SK-N-SH (cell line): ENCODE data around the gene STAC. TPM values are rescaled to one million over a fixed set of nuclear protein-coding genes. Genes with fewer than 3 reads are reported as not detected.
A peak's percentile ranks its signal among the peaks of the same experiment; 100 is the strongest.

ENCODE experiments used
- CTCF ChIA-PET: fragments of 300-600, 350-600 bp; formaldehyde crosslinking; extraction: SDS; loops from one replicate; lab custom pipeline; 2021; lab: Yijun Ruan, JAX
- POLR2A ChIA-PET: fragments of 350-600 bp; sonication (Branson Sonifier 250); formaldehyde crosslinking; extraction: SDS; loops from one replicate; lab custom pipeline; 2020; ENCODE audit warnings: antibody characterized with exemption, inconsistent platforms; lab: Yijun Ruan, JAX
- DNase-seq: peaks from one replicate; pipeline ENCODE4 v3.0.0; 2012
- H2AFZ ChIP-seq: fragments of 200-600 bp; sonication (generic); 2 replicates; pipeline ENCODE4 v1.8.1; 2016; ENCODE audit warnings: antibody characterized with exemption, mild to moderate bottlenecking, low read depth
- H3F3A ChIP-seq: fragments of 200-600 bp; sonication (generic); replicated peaks from 2 replicates; pipeline ENCODE3; 2016; ENCODE audit warnings: antibody characterized with exemption, mild to moderate bottlenecking; ENCODE audit not compliant: insufficient read depth
- H3K27ac ChIP-seq, 2 experiments: fragments of 200-500 bp in 1 of 2; fragments of 200-600 bp in 1 of 2; sonication (Bioruptor generic) in 1 of 2; sonication (generic), shearing (Covaris generic) in 1 of 2; 2 replicates each; pipeline versions ENCODE4 v1.5.1 to v1.6.1; 2014 to 2016; ENCODE audit warnings: low read depth in 2 of 2, inconsistent platforms in 1 of 2, low read length in 1 of 2, mild to moderate bottlenecking in 1 of 2, mixed read lengths in 1 of 2
- H3K27me3 ChIP-seq: fragments of 200-600 bp; sonication (generic), shearing (Covaris generic); 2 replicates; pipeline ENCODE4 v1.6.1; 2016; ENCODE audit warnings: mixed run types; ENCODE audit not compliant: insufficient read depth
- H3K36me3 ChIP-seq, 2 experiments: fragments of 200-500 bp in 1 of 2; fragments of 200-600 bp in 1 of 2; sonication (Bioruptor generic) in 1 of 2; sonication (generic) in 1 of 2; replicated peaks in 1 of 2; 2 replicates each; pipeline versions ENCODE3 to v1.5.1; 2014 to 2016; ENCODE audit warnings: low read length in 1 of 2, mild to moderate bottlenecking in 1 of 2; ENCODE audit not compliant: insufficient read depth in 2 of 2, control insufficient read depth in 1 of 2
- H3K4me1 ChIP-seq, 2 experiments: fragments of 200-500 bp in 1 of 2; fragments of 200-600 bp in 1 of 2; sonication (Bioruptor generic) in 1 of 2; sonication (generic), shearing (Covaris generic) in 1 of 2; 2 replicates each; pipeline versions ENCODE4 v1.5.1 to v1.6.1; 2014 to 2016; ENCODE audit warnings: low read depth in 1 of 2, low read length in 1 of 2, mixed run types in 1 of 2; ENCODE audit not compliant: insufficient read depth in 2 of 2, control insufficient read depth in 1 of 2
- H3K4me2 ChIP-seq: fragments of 200-600 bp; sonication (generic), shearing (Covaris generic); 2 replicates; pipeline ENCODE4 v1.6.1; 2017; ENCODE audit warnings: mixed run types
- H3K4me3 ChIP-seq, 2 experiments: fragments of 200-500 bp in 1 of 2; fragments of 200-600 bp in 1 of 2; sonication (Bioruptor generic) in 1 of 2; sonication (generic), shearing (Covaris generic) in 1 of 2; 2 replicates each; pipeline versions ENCODE4 v1.5.1 to v1.8.1; 2014 to 2016; ENCODE audit warnings: low read depth in 2 of 2, inconsistent platforms in 1 of 2, low read length in 1 of 2, mild to moderate bottlenecking in 1 of 2, mixed read lengths in 1 of 2, moderate library complexity in 1 of 2
- H3K79me2 ChIP-seq: fragments of 200-600 bp; sonication (generic); 2 replicates; pipeline ENCODE4 v1.8.1; 2017; ENCODE audit warnings: mild to moderate bottlenecking; ENCODE audit not compliant: insufficient read depth
- H3K9ac ChIP-seq: fragments of 200-600 bp; sonication (generic); 2 replicates; pipeline ENCODE4 v1.6.1; 2017; ENCODE audit warnings: mixed run types
- H3K9me2 ChIP-seq: fragments of 200-600 bp; sonication (generic); 2 replicates; pipeline ENCODE4 v1.6.1; 2017; ENCODE audit warnings: mixed run types
- H3K9me3 ChIP-seq: fragments of 200-600 bp; sonication (generic); 2 replicates; pipeline ENCODE4 v1.6.1; 2017; ENCODE audit warnings: mixed run types, mild to moderate bottlenecking, moderate library complexity
- H4K20me1 ChIP-seq: fragments of 200-600 bp; sonication (generic); 2 replicates; pipeline ENCODE4 v1.6.1; 2017; ENCODE audit warnings: mild to moderate bottlenecking, mixed run types; ENCODE audit not compliant: insufficient read depth
- CHD2 ChIP-seq: fragments of 150-350 bp; IDR thresholded peaks from 2 replicates; pipeline ENCODE4 v1.6.1; 2018; ENCODE audit warnings: low read length; ENCODE audit not compliant: partially characterized antibody
- ELF1 ChIP-seq: IDR thresholded peaks from 2 replicates; pipeline ENCODE4 v1.4.0; 2012
- FOSL2 ChIP-seq: IDR thresholded peaks from 2 replicates; pipeline ENCODE4 v1.4.0; 2012; ENCODE audit warnings: low read depth, mild to moderate bottlenecking, moderate library complexity, borderline replicate concordance
- FOXJ3 ChIP-seq: sonication (generic); formaldehyde crosslinking; IDR thresholded peaks from 2 replicates; pipeline ENCODE4 v1.5.1; 2020; ENCODE audit warnings: mild to moderate bottlenecking, missing genetic modification reagents
- GABPA ChIP-seq: IDR thresholded peaks from 2 replicates; pipeline ENCODE4 v1.4.0; 2012; ENCODE audit warnings: low read depth, mild to moderate bottlenecking
- JUND ChIP-seq: IDR thresholded peaks from 2 replicates; pipeline ENCODE4 v1.4.0; 2012
- MEF2A ChIP-seq: IDR thresholded peaks from 2 replicates; pipeline ENCODE4 v1.4.0; 2012; ENCODE audit warnings: low read depth, borderline replicate concordance
- NFIC ChIP-seq: IDR thresholded peaks from 2 replicates; pipeline ENCODE4 v1.4.0; 2012; ENCODE audit warnings: borderline replicate concordance
- RCOR1 ChIP-seq: fragments of 150-350 bp; IDR thresholded peaks from 2 replicates; pipeline ENCODE4 v1.6.1; 2017; ENCODE audit warnings: antibody characterized with exemption, low read length
- RFX5 ChIP-seq: IDR thresholded peaks from 2 replicates; pipeline ENCODE4 v1.6.1; 2012; ENCODE audit warnings: mild to moderate bottlenecking, improper control_type of control experiment, low read length
- RXRA ChIP-seq: IDR thresholded peaks from 2 replicates; pipeline ENCODE4 v1.4.0; 2012; ENCODE audit warnings: low read depth, mild to moderate bottlenecking, borderline replicate concordance
- SIN3A ChIP-seq: IDR thresholded peaks from 2 replicates; pipeline ENCODE4 v1.6.1; 2012; ENCODE audit warnings: low read depth, mild to moderate bottlenecking, low read length, moderate library complexity, borderline replicate concordance
- SMC3 ChIP-seq: IDR thresholded peaks from 2 replicates; pipeline ENCODE4 v1.6.1; 2012; ENCODE audit warnings: low read depth, low read length, improper control_type of control experiment
- TCF12 ChIP-seq: IDR thresholded peaks from 2 replicates; pipeline ENCODE4 v1.4.0; 2012
- TEAD4 ChIP-seq: IDR thresholded peaks from 2 replicates; pipeline ENCODE4 v1.4.0; 2012; ENCODE audit warnings: mild to moderate bottlenecking, borderline replicate concordance; ENCODE audit not compliant: insufficient read depth
- USF1 ChIP-seq: IDR thresholded peaks from 2 replicates; pipeline ENCODE4 v1.4.0; 2012; ENCODE audit warnings: low read depth, borderline replicate concordance
- USF2 ChIP-seq: fragments of 150-350 bp; IDR thresholded peaks from 2 replicates; pipeline ENCODE4 v1.6.1; 2017; ENCODE audit warnings: antibody characterized with exemption, low read length, low read depth, borderline replicate concordance
- YY1 ChIP-seq: IDR thresholded peaks from 2 replicates; pipeline ENCODE4 v1.4.0; 2012; ENCODE audit warnings: low read depth, mild to moderate bottlenecking
- WGBS: methylation state at CpG from one replicate; pipeline ENCODE4 v1.1.6; 2017; ENCODE audit warnings: low lambda C conversion rate; 5-methylcytosine and 5-hydroxymethylcytosine counted together
- polyA plus RNA-seq, 3 experiments: library from polyadenylated mRNA; depleted of rRNA; stranded (reverse); fragments of >200 nt; gene quantifications; 2 replicates each; pipeline ENCODE4 v1.2.3, GENCODE V29; 2012

STAC gene
- polyA plus RNA-seq, 1 of the 3 experiments (the other 2 are of a cell fraction), result 25.0 TPM

GRCh38 chr3:36542186-36542585, 161.9 kb downstream of the STAC start:
- Histone ChIP-seq H3K4me1 (peaks cover 0 to 3% of the 10 kb centered on the region in 2 experiments; a peak in 3 of 4 replicates), H2AFZ (no peak overlapping the region), H4K20me1 (no peaks in the 10 kb centered on the region), H3K79me2 (no peaks in the 10 kb centered on the region), H3K9me2 (no peaks in the 10 kb centered on the region)
- no peak for DNase-seq
- WGBS, result 64% methylated on average over 2 of the region's 2 CpGs
- TF ChIP-seq NFIC (0 out of 2 replicates have a peak, but pooled peaks have one; percentile 7), CHD2 (no peak), FOSL2 (no peak), MEF2A (no peak), RXRA (peak; percentile 62; the same call in 1 of the 2 replicates)
- TF ChIP-seq, all 33 proteins: peak for 2
- Histone ChIP-seq H3K36me3 (peaks cover 15 to 25% of the 10 kb centered on the region in 2 experiments), H3K4me3 (no peak overlapping the region), H3K27me3 (no peaks in the 10 kb centered on the region), H3K9ac (no peak overlapping the region), H3K9me3 (no peaks in the 10 kb centered on the region), H3K4me2 (no peak overlapping the region), H3K27ac (peak overlapping the region in 1 of 2 experiments; percentile 22; a peak in 1 of 4 replicates), H3F3A (peaks cover 4% of the 10 kb centered on the region)
- ChIA-PET CTCF (interaction anchor here (1.8 to 2.6 kb wide), 2 partner anchors 9 to 576 kb away, joined by 5 to 9 read pairs; no protein-coding TSS in a partner anchor), POLR2A (no interaction called here)

GRCh38 chr3:36543276-36543997, 163.1 kb downstream of the STAC start:
- TF ChIP-seq GABPA (no peak), YY1 (no peak), RFX5 (no peak), SMC3 (no peak), SIN3A (no peak), TEAD4 (no peak), MEF2A (no peak)
- no peak for DNase-seq
- Histone ChIP-seq H2AFZ (no peak overlapping the region), H3K4me2 (no peak overlapping the region), H3K4me3 (no peak overlapping the region), H3K36me3 (peaks cover 23 to 31% of the 10 kb centered on the region in 2 experiments), H3K9me2 (no peaks in the 10 kb centered on the region), H3K4me1 (peaks cover 0 to 3% of the 10 kb centered on the region in 2 experiments; a peak in 3 of 4 replicates), H3K79me2 (no peaks in the 10 kb centered on the region), H3K27ac (no peak overlapping the region), H3K9ac (no peak overlapping the region), H3K27me3 (no peaks in the 10 kb centered on the region), H3F3A (peaks cover under 1% of the 10 kb centered on the region), H4K20me1 (no peaks in the 10 kb centered on the region), H3K9me3 (0 out of 2 replicates have a peak, but pooled peaks cover 6% of the 10 kb centered on the region)
- 94% methylated on average over 5 of the region's 5 CpGs for WGBS
- ChIA-PET POLR2A (no interaction called here), CTCF (no interaction called here)

- DNase-seq, result no peak
- 93% methylated on average over 4 of the region's 5 CpGs for WGBS
- no peaks in the 10 kb centered on the region for H3F3A ChIP-seq
- no peak overlapping the region for H2AFZ ChIP-seq
- 0 out of 2 replicates have a peak, but pooled peaks cover 9% of the 10 kb centered on the region for H3K9me3 ChIP-seq
- ChIA-PET CTCF (interaction anchor here (0.6 kb wide), 1 partner anchor 173 kb away, joined by 3 read pairs; no protein-coding TSS in a partner anchor), POLR2A (no interaction called here)
- TF ChIP-seq TCF12 (no peak), RCOR1 (no peak), USF2 (no peak), JUND (no peak), USF1 (no peak), FOXJ3 (CRISPR knock-in tag) (no peak), ELF1 (no peak), FOSL2 (no peak), TEAD4 (no peak), MEF2A (no peak)
- H3K9ac ChIP-seq, result no peak overlapping the region
- peaks cover 0 to 3% of the 10 kb centered on the region in 2 experiments; a peak in 2 of 4 replicates for H3K4me1 ChIP-seq
- no peak overlapping the region; a peak in 1 of 4 replicates for H3K27ac ChIP-seq
- no peaks in the 10 kb centered on the region for H3K9me2 ChIP-seq
- no peak overlapping the region for H3K4me2 ChIP-seq
- H3K79me2 ChIP-seq, result no peaks in the 10 kb centered on the region
- no peak overlapping the region for H3K4me3 ChIP-seq
- H3K36me3 ChIP-seq, result peaks cover 23 to 38% of the 10 kb centered on the region in 2 experiments
- H3K27me3 ChIP-seq, result no peaks in the 10 kb centered on the region
- no peaks in the 10 kb centered on the region for H4K20me1 ChIP-seq
These were observed 165.9 kb downstream of the STAC start for GRCh38 chr3:36546226-36546625.
